Hematopoietic multipotent progenitor cell treated with erythropoietin and hydrocortisone succinate and interleukin-3 and kit ligand, for 6 days (in vitro differentiated cells): ENCODE data around the gene ANKRD28.
A peak's percentile ranks its signal among the peaks of the same experiment; 100 is the strongest.
"Not testable (repeated sequence)": the region's sequence is repeated elsewhere in the genome, so short reads cannot be mapped to it uniquely, and the experiment has no call there.

ENCODE experiments used
- DNase-seq: peaks from one replicate; pipeline ENCODE4 v3.0.0-alpha.2; 2015

Gene ANKRD28

DNA sequence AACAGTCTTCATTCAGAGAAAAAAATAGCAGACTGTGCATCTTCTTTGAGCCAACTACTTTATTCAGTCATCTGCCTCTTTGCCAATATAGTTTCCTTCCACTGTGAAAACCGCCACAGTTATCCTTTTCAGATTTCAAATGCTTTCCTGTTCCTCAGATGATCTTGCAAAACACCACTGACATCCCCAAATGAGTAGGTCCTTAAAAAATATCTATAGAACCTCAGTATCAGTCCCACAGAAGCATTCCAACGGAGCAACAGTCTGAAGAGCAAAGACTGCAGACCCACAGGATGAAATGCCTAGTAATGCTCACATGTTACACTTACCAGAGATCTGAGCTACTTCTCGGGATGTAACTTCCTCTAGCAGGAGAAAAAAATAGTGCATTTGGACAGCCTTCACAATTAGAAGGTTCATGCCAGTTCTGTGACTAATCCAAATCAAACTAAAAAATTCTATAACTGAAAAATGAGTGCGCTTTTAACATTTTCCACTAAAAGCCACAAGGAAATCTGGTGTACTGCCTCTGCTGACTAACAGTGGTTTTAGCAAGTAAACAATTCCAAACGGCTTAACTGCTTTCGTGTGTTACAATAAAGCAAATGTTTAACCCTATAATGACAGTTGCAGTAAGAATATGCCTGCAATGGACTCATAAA is at the start of gene ANKRD28:
Gene ANKRD28 (minus strand): TSS at position 338 of the 662 bp plus-strand sequence. CDS start 1,458 bp downstream, outside the sequence.
- peak; percentile 89 for DNase-seq

DNA sequence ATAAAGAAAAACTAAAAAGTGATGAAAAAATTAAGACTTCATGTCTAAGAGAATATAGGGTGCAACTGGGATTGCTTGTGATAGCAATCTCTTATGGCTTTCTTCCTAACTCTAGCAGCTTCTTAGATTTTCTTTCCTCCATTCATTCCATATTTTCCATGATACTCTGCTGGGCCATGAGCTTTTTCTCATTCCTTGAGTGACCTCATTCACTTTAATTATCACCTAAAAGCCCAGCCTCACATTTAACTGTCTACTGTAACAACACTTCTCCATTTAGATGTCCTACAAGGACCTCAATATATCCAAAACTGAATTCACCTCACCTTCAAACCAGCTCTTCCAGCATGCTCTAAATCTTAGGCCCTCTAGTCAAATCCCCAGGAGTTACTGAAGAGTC is 49.5 kb upstream of the ANKRD28 start:
- DNase-seq = no peak

GRCh38 chr3:15846606-15847005 is 48.8 kb upstream of the ANKRD28 start:
- DNase-seq = no peak

DNA sequence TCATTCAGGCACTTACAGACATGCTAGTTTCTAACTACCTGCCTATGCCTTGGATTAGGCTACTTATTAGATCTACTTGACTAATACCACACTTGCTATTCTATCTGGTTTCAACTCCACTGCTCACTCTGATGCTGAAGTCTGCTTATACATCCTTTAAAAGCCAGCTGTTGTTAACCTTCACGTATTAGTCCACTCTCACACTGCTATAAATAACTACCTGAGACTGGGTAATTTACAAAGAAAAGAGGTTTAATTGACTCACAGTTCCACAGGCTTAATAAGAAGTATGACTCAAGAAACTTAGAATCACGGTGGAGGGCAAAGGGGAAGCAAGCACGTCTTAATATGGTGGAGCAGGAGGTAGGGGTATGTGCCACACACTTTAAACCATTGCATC is 47.7 kb upstream of the ANKRD28 start:
- DNase-seq = no peak

DNA sequence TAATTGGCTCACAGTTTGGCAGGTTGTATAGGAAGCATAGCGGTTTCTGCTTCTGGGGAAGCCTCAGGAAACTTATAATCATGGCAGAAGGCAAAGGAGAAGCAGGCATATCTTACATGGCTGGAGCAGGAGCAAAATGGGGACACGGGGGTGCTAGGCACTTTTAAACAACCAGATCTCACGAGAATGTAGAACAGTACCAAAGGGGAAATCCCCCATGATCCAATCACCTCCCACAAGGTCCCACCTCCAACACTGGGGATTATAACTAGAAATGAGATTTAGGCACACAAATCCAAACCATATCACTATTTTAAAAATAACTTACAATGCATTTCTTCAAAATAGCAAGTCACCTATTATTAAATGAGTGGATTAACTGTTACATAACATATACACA is 47.1 kb upstream of the ANKRD28 start:
- DNase-seq = no peak

GRCh38 chr3:15841091-15841973 is 43.6 kb upstream of the ANKRD28 start:
- DNase-seq = not testable (repeated sequence)

- no peak for DNase-seq
Observed at GRCh38 chr3:15839568-15839967, 41.8 kb upstream of the ANKRD28 start.

DNA sequence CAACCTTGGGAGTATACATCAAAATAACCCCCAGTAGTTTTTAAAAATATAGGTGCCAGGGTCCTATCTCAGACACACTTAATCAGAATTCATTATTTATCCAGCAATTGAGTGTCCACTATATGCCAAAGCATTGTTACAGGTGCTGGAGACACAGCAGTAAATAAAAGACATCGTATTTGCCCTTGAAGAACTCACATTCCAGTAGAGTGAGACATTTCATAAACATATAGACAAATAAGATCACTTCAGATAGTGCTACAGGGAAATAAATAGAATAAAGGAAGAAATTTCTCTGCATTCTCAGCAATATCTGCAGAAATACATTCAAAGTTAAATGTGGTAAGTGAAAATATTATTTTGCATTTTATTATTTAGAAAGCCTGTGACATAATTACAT is 34.1 kb upstream of the ANKRD28 start:
- DNase-seq = no peak

GRCh38 chr3:15825016-15825415 is 27.2 kb upstream of the ANKRD28 start:
- DNase-seq = no peak

- no peak for DNase-seq
Observed at GRCh38 chr3:15823092-15823491, 25.3 kb upstream of the ANKRD28 start.

DNA sequence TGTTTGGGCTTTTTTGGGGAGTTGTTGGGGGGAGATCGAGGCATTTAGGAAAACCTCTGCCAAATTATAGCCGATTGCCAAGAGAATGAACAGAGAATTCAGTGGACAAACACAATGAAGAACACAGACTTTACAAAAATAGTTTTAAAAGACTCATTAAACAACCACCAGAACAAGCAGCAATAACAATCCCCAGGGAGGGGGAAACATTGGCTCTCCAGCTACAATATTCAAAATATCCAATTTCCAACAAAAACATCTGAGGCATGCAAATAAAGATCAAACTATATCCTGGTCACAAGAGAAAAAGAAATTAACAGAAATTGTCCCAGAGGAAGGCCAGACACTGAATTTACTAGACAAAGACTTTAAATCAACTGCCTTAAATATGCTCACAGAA is 24.5 kb upstream of the ANKRD28 start:
- no peak for DNase-seq

DNA sequence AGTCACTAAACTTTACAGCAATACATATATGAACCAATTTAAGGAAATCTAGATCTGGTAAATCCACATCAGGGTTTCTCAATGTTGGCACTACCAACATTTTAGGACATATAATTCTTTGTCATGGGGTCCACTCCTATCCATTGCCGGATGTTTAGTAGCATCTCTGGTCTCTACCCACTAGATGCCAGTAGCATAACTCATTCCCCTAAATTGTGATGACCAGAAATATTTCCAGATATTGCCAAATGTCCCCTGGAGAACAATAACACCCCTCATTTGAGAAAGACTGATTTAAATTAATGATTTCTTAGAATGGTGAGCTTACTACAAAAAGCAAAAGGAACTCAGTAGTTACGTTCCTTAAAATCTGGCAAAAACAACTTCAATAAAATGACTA is 23.1 kb upstream of the ANKRD28 start:
- DNase-seq = no peak

DNA sequence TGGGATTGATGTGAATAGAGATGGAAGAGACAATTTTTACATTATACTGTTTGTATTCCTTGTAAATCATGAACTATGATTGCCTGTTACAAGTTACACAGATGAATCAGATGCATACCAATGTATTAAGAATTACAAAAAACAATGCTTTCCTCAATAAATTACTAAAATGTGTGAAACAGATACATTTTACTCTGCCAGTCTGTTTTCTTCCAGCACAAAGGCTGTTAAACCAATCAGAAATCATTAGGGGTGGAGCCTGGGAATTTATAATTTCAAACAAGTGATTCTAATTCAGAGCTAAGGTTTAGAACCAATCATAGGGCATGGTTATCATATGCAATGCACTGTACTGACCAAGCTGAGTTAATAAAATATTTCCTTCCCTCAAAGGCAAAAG is 21.8 kb upstream of the ANKRD28 start:
- no peak for DNase-seq

GRCh38 chr3:15819043-15819442 is 21.3 kb upstream of the ANKRD28 start:
- DNase-seq = no peak

DNA sequence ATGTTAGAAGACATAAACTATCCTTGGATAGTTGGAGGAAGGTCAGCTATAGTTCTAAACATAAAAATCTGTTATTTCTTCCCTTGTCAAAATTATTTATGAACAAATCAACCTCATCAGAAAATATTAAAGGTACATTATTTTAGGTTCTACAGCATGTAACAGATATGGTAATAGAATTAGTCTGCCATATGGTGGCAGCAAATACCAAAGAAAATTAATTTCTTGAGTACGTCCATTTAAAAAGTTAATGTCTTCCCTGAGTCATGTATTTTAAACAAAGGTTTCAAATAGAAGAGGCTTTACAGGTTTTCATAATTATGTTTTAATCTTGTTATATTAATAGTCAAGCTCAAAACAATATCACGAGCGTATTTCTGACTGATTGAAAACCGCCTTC is 17.9 kb upstream of the ANKRD28 start:
- peak; percentile 78 for DNase-seq

GRCh38 chr3:15813079-15813478 is 15.3 kb upstream of the ANKRD28 start:
- not testable (repeated sequence) for DNase-seq

- DNase-seq = peak; percentile 80
Observed at GRCh38 chr3:15812183-15812582, 14.4 kb upstream of the ANKRD28 start.

- DNase-seq = no peak
Observed at GRCh38 chr3:15810702-15811101, 12.9 kb upstream of the ANKRD28 start.

- DNase-seq = no peak
Observed at GRCh38 chr3:15809313-15809712, 11.5 kb upstream of the ANKRD28 start.

DNA sequence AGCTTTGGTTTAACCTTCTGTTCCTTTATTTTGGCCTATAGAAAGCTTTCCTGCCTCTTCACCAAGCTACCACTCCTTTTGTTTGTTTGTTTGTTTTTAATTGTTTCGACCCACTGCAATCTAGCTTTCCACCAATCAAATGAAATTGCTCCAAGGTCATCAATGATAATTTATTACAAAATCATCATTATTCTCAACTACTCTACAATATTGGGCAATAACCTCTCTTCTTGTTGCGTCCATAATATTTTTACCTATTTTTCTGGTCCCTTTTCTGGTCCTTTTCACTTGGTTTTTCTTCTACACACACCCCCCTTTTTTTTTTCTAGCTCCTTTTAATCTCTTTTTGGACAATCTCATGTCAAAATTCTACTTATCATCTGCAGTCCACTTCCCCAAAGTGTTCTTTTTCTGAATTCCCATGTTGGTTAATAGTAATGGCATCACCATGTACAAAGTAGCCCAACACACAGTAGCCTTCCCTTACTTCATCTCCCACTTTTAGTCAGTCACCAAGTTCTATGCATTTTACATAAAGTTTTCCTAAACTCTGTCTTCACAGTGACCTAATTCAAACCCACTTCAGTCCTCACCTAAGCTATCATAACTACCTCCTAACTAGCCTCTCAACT is 11.0 kb upstream of the ANKRD28 start:
- DNase-seq = no peak

- DNase-seq = peak; percentile 70
Observed at GRCh38 chr3:15805756-15806266, 8.0 kb upstream of the ANKRD28 start.

DNA sequence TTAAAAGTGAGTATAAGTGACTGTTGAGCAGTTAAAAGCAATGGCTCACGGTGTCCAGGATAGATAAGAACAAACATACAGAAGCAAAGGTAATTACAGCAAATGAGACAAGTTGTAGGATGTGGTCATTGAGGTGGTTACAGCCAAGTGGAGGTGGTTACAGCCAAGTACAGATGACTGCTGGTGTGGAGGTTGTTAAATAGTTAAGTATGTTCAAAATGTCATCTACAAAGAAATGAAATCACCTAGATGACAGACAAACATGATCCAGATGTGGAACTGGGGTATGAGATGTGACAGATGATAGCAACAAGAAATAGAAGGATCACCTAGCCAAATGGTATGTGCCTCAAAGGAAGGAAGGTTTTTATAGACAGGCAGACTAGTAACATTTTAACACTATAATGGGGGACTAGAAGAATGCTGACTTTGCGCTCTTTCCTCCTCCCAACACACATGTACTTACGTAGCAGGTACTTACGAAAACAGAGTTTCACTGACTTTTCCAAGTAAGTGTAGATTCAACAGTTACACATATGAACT is 6.8 kb upstream of the ANKRD28 start:
- DNase-seq = peak; percentile 75

DNA sequence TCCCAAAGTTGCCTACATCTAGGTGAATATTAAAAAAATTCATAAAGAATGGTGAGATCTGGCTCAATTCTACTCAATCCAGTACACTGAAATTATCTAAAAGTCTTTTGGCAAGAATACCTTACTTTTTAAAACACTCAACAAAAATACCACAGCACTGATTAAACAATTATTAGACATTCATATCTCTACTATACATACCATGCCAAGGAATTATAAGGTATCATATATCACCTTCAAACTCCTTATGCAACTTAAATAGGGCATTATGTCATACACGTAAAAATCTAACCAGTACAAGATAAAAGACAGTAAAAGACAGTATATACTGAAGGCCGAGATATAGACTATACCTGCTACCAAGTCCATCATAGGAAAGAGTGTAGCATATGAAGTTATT is 6.1 kb upstream of the ANKRD28 start:
- DNase-seq = no peak
